ENCODE measurements around the gene SIGLEC12. TPM values are rescaled to one million over a fixed set of nuclear protein-coding genes. Genes with fewer than 3 reads are reported as not detected.

The SIGLEC12 gene
- total and polyA plus RNA-seq, 9 of the 15 experiments (the other 6 are each of a cell fraction or from before 2014, with no cell fraction given): 0.08 to 1.3 (median 0.54) TPM

DNA sequence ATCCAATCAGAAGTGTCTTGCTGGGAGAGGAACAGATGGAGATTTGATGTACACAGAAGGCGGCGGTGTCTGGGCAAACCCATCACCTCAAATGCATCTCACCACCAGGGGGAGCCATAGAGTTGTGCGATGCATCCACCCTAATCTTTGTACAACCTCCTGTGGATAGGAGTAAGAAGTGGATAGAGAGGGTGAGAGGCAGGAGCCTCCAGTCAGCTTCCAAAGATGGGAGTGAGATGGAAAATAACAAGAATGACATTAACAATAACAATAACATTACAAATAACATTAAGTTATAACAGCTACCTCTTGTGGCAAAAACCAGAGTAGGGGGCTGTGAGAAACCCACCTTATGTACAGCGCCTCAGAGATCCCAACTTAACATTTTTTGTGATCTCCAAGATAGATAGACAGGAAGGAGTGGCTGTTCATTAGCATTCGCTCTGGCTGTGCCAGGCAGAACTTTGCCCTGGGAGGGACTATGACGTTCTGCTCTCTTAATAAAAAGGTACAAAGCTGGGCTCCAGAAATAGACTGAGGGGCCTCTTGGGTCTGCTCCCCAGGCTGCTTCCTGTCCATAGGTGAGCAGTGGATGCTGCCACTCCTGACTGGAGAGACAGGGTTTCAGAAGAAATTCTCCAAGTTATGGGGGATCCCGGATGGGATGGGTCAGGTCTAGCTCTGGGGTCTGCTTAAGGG, 28.4 kb downstream of the SIGLEC12 start:
- no TSS peak for BruUV-seq (replicated peaks)
- Histone ChIP-seq H3K4me1 (replicated peaks in 1 of 2; ENCODE audit: control insufficient read depth in 2 of 2, insufficient read depth in 2 of 2, low read length in 2 of 2) (peaks cover 19 to 33% of the 10 kb centered on the region in 2 experiments), H3K9me1 (ENCODE audit: control insufficient read depth, insufficient read depth, low read length) (no peaks in the 10 kb centered on the region), H3K27ac (ENCODE audit: extremely low read depth, low read depth, low read length) (no peak overlapping the region), H3K27me3 (ENCODE audit: control insufficient read depth in 2 of 2, insufficient read depth in 2 of 2, low read length in 2 of 2) (no peaks in the 10 kb centered on the region), H3K4me3 (no peak overlapping the region), H3K79me2 (ENCODE audit: control insufficient read depth, insufficient read depth, low read length) (peaks cover 50% of the 10 kb centered on the region), H2AFZ (ENCODE audit: low read depth, low read length) (0 out of 2 replicates have a peak overlapping the region, but pooled peaks have one; percentile 11), H3K9ac (ENCODE audit: insufficient read depth in 1 of 2, low read depth in 2 of 2, low read length in 2 of 2) (no peak overlapping the region), H3K36me3 (ENCODE audit: control insufficient read depth, insufficient read depth, low read length) (peaks cover 28% of the 10 kb centered on the region), H4K20me1 (replicated peaks; ENCODE audit: control insufficient read depth, insufficient read depth, low read length) (no peaks in the 10 kb centered on the region), H3K4me2 (ENCODE audit: insufficient read depth, low read length) (no peak overlapping the region), H3K9me3 (replicated peaks; ENCODE audit: control insufficient read depth, insufficient read depth, low read depth, low read length) (peaks cover 2% of the 10 kb centered on the region; the same call in 1 of the 2 replicates)
- ChIA-PET CTCF (ENCODE audit: low intra/inter-chr PET ratio) (interaction anchor here (0.5 to 1.9 kb wide), 4 partner anchors 96 to 184 kb away, joined by 3 to 12 read pairs (median 4); no protein-coding TSS in a partner anchor), POLR2A (interaction anchor here (0.9 to 2.0 kb wide), 4 partner anchors 12 to 184 kb away, joined by 3 to 7 read pairs (median 4); no protein-coding TSS in a partner anchor)
- DNase-seq (ENCODE audit: extremely low read depth in 1 of 4, low spot score in 3 of 4) (peak; percentile 74 to 94 (median 80)), ATAC-seq (peak; percentile 66), FAIRE-seq (peak; percentile 82)
- intact Hi-C loops (cut with micrococcal nuclease) (loop anchor here (1.0 to 5.0 kb wide), 5 partner anchors 42 to 184 kb away; no protein-coding TSS in a partner anchor), in situ Hi-C loops (cut with MboI) (loop anchor here (10.0 kb wide), 2 partner anchors 92 to 182 kb away; no protein-coding TSS in a partner anchor)
- 46% methylated on average over 7 of the region's 7 CpGs for WGBS (ENCODE audit: insufficient coverage, low coverage, missing lambda C conversion rate)
- TF ChIP-seq BRD4 (IDR thresholded peaks at IDR 0.05) (no peak), SMAD4 (CRISPR knock-in tag; conservative IDR thresholded peaks at IDR 0.05) (0 out of 2 replicates have a peak, but pooled peaks have one; percentile 47), XRCC5 (IDR thresholded peaks at IDR 0.05; ENCODE audit: low read depth, low read length) (peak; percentile 47; the same call in 1 of the 2 replicates), ARID2 (IDR thresholded peaks at IDR 0.05) (peak; percentile 93), BRF1 (IDR thresholded peaks at IDR 0.05; ENCODE audit: borderline replicate concordance, extremely low read depth, insufficient read length) (no peak), ILK (tag; IDR thresholded peaks at IDR 0.05; ENCODE audit: borderline replicate concordance, low read depth) (no peak), CTBP1 (IDR thresholded peaks at IDR 0.05; ENCODE audit: borderline replicate concordance) (peak; percentile 81; the same call in 1 of the 2 replicates)
- TF ChIP-seq, protein P1, sequence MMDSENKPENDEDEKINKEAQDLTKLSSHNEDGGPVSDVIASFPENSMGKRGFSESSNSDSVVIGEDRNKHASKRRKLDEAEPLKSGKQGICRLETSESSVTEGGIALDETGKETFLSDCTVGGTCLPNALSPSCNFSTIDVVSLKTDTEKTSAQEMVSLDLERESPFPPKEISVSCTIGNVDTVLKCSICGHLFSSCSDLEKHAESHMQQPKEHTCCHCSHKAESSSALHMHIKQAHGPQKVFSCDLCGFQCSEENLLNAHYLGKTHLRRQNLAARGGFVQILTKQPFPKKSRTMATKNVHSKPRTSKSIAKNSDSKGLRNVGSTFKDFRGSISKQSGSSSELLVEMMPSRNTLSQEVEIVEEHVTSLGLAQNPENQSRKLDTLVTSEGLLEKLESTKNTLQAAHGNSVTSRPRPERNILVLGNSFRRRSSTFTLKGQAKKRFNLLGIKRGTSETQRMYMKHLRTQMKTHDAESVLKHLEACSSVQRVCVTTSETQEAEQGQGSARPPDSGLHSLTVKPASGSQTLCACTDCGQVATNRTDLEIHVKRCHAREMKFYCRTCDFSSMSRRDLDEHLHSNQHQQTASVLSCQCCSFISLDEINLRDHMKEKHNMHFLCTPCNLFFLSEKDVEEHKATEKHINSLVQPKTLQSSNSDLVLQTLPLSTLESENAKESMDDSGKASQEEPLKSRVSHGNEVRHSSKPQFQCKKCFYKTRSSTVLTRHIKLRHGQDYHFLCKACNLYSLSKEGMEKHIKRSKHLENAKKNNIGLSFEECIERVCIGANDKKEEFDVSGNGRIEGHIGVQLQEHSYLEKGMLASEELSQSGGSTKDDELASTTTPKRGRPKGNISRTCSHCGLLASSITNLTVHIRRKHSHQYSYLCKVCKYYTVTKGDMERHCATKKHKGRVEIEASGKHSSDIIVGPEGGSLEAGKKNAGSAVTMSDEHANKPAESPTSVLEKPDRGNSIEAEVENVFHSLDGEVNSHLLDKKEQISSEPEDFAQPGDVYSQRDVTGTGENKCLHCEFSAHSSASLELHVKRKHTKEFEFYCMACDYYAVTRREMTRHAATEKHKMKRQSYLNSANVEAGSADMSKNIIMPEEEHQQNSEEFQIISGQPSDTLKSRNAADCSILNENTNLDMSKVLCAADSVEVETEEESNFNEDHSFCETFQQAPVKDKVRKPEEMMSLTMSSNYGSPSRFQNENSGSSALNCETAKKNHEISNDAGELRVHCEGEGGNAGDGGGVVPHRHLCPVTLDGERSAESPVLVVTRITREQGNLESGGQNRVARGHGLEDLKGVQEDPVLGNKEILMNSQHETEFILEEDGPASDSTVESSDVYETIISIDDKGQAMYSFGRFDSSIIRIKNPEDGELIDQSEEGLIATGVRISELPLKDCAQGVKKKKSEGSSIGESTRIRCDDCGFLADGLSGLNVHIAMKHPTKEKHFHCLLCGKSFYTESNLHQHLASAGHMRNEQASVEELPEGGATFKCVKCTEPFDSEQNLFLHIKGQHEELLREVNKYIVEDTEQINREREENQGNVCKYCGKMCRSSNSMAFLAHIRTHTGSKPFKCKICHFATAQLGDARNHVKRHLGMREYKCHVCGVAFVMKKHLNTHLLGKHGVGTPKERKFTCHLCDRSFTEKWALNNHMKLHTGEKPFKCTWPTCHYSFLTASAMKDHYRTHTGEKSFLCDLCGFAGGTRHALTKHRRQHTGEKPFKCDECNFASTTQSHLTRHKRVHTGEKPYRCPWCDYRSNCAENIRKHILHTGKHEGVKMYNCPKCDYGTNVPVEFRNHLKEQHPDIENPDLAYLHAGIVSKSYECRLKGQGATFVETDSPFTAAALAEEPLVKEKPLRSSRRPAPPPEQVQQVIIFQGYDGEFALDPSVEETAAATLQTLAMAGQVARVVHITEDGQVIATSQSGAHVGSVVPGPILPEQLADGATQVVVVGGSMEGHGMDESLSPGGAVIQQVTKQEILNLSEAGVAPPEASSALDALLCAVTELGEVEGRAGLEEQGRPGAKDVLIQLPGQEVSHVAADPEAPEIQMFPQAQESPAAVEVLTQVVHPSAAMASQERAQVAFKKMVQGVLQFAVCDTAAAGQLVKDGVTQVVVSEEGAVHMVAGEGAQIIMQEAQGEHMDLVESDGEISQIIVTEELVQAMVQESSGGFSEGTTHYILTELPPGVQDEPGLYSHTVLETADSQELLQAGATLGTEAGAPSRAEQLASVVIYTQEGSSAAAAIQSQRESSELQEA (IDR thresholded peaks at IDR 0.05; ENCODE audit: low read depth): no peak
- TF ChIP-seq, protein P2, sequence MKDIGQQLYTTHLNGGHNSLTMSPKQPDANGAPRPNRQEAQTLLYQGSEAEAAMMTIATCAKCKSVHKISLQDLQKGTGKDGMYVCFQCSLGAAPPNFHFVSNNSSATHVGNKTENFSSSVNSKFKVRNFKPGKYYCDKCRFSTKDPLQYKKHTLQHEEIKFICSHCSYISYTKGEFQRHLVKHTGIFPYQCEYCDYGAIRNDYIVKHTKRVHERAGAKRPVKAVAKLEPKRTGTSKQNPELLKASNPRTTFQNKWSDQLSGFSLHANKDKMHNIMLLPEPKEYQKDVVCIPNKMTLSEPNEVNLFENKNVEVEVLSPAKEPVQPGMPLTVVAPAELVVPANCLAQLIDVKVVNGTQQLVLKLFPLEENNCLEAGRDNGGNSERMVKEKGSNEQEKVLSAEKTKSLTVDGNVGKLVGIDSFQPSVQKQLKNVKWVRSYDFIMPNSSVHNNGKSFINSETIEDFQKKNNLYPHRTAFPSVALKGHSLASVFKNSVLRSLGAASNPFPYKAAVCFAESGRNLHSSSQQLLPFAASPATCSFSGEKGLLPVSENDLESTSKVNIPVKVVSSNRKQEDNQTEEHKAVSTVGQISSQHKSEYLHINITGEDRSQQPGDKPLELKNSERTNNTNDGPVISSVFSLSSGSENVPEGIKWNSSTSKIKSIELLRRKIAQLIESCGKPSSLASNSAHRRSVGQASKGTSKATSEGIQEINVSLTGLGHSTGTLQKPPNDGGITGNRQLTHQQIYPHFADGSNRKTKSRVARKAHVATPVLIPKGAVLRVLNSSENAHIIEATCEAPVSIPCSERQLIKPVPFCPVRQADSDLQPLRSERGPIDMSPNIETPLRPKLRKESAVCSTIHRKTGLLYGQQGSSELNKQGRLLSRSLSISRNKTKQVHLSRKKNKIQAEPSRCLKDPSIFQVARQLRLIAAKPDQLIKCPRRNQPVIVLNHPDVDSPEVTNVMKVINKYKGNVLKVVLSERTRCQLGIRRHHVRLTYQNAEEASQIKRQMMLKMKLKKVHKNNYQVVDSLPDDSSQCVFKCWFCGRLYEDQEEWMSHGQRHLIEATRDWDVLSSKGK (CRISPR knock-in tag; IDR thresholded peaks at IDR 0.05): no peak

Measured in K562 (cell line).